ENCODE data around the gene MIOS.

- no peak for TF ChIP-seq CTCF (IDR thresholded peaks at IDR 0.05; ENCODE audit: low read length)
- TF ChIP-seq EZH2 (optimal IDR thresholded peaks at IDR 0.05; ENCODE audit: low read depth, low read length): no peak
- TF ChIP-seq EZH2phosphoT487 (IDR thresholded peaks at IDR 0.05; ENCODE audit: low read length): no peak
Observed at GRCh38 chr7:7562736-7563135, 3.9 kb upstream of the MIOS start.

Measured in MM.1S (cell line).